ENCODE data around the gene VPS51.

GRCh38 chr11:65113839-65114238, 17.8 kb downstream of the VPS51 start:
- TF ChIP-seq CTCF (IDR thresholded peaks at IDR 0.05): no peak
- no peak for TF ChIP-seq POLR2A (IDR thresholded peaks at IDR 0.05)
